ENCODE measurements around the gene PHACTR3. TPM values are rescaled to one million over a fixed set of nuclear protein-coding genes. Genes with fewer than 3 reads are reported as not detected.
"Not testable (repeated sequence)": the region's sequence is repeated elsewhere in the genome, so short reads cannot be mapped to it uniquely, and the experiment has no call there.

Gene PHACTR3
- total RNA-seq, 4 donors from 2014 or later: 2.4 to 12.8 (median 9.7) TPM

- no peaks in the 10 kb centered on the region for H3K36me3 ChIP-seq
- H3K9me3 ChIP-seq: no peaks in the 10 kb centered on the region
- H3K4me1 ChIP-seq: no peaks in the 10 kb centered on the region
- no peak overlapping the region for H3K4me3 ChIP-seq
- H3K27me3 ChIP-seq: peaks cover 43% of the 10 kb centered on the region
- no peak for DNase-seq (ENCODE audit: low spot score in 2 of 2)
- TF ChIP-seq POLR2A (IDR thresholded peaks at IDR 0.05): no peak
- no peak for TF ChIP-seq POLR2AphosphoS5 (IDR thresholded peaks at IDR 0.05)
- TF ChIP-seq CTCF (IDR thresholded peaks at IDR 0.05): no peak
- no peak for TF ChIP-seq EP300 (IDR thresholded peaks at IDR 0.05)
- 70% methylated on average over 2 of the region's 2 CpGs for whole genome bisulfite sequencing
- no peak overlapping the region for H3K27ac ChIP-seq
These were observed 12.9 kb downstream of the PHACTR3 start for GRCh38 chr20:59617221-59617620.

GRCh38 chr20:59618131-59618530 lies 13.8 kb downstream of the PHACTR3 start:
- Histone ChIP-seq H3K27ac (no peak overlapping the region), H3K4me1 (no peaks in the 10 kb centered on the region), H3K27me3 (peaks cover 43% of the 10 kb centered on the region), H3K36me3 (no peaks in the 10 kb centered on the region), H3K9me3 (no peaks in the 10 kb centered on the region), H3K4me3 (no peak overlapping the region)
- 53% methylated on average over 8 of the region's 8 CpGs for WGBS
- DNase-seq (ENCODE audit: low spot score in 2 of 2): no peak
- TF ChIP-seq POLR2AphosphoS5 (IDR thresholded peaks at IDR 0.05) (no peak), POLR2A (IDR thresholded peaks at IDR 0.05) (no peak)

- peaks cover 45% of the 10 kb centered on the region for H3K27me3 ChIP-seq
- H3K4me1 ChIP-seq; H3K27ac ChIP-seq; DNase-seq (ENCODE audit: low spot score in 2 of 2); H3K9me3 ChIP-seq; H3K4me3 ChIP-seq; H3K36me3 ChIP-seq: not testable (repeated sequence)
- WGBS: 52% methylated on average over 6 of the region's 6 CpGs
These were observed 14.2 kb downstream of the PHACTR3 start for GRCh38 chr20:59618585-59618984.

- TF ChIP-seq EP300 (IDR thresholded peaks at IDR 0.05): no peak
- no peak for TF ChIP-seq POLR2AphosphoS5 (IDR thresholded peaks at IDR 0.05)
- no peak for TF ChIP-seq CTCF (IDR thresholded peaks at IDR 0.05)
- no peak for TF ChIP-seq POLR2A (IDR thresholded peaks at IDR 0.05)
- no peaks in the 10 kb centered on the region for H3K4me1 ChIP-seq
- no peaks in the 10 kb centered on the region for H3K9me3 ChIP-seq
- DNase-seq (ENCODE audit: low spot score in 2 of 2): no peak
- H3K36me3 ChIP-seq: no peaks in the 10 kb centered on the region
- WGBS: 62% methylated on average over 6 of the region's 11 CpGs
- peaks cover 49% of the 10 kb centered on the region for H3K27me3 ChIP-seq
- H3K4me3 ChIP-seq: no peak overlapping the region
- no peak overlapping the region for H3K27ac ChIP-seq
These were observed 16.6 kb downstream of the PHACTR3 start for GRCh38 chr20:59620860-59621505.

GRCh38 chr20:59622496-59622895 lies 18.2 kb downstream of the PHACTR3 start:
- H3K9me3 ChIP-seq: no peaks in the 10 kb centered on the region
- H3K4me3 ChIP-seq: no peak overlapping the region
- peaks cover 56% of the 10 kb centered on the region for H3K27me3 ChIP-seq
- H3K36me3 ChIP-seq: no peaks in the 10 kb centered on the region
- TF ChIP-seq POLR2AphosphoS5 (IDR thresholded peaks at IDR 0.05) (no peak), EP300 (IDR thresholded peaks at IDR 0.05) (no peak), CTCF (IDR thresholded peaks at IDR 0.05) (no peak), POLR2A (IDR thresholded peaks at IDR 0.05) (no peak)
- 90% methylated on average over 3 of the region's 9 CpGs for WGBS
- H3K4me1 ChIP-seq: no peaks in the 10 kb centered on the region
- no peak overlapping the region for H3K27ac ChIP-seq
- DNase-seq (ENCODE audit: low spot score in 2 of 2): no peak

- TF ChIP-seq POLR2AphosphoS5 (IDR thresholded peaks at IDR 0.05) (no peak), CTCF (IDR thresholded peaks at IDR 0.05) (no peak), EP300 (IDR thresholded peaks at IDR 0.05) (no peak), POLR2A (IDR thresholded peaks at IDR 0.05) (no peak)
- Histone ChIP-seq H3K9me3 (no peaks in the 10 kb centered on the region), H3K4me1 (no peaks in the 10 kb centered on the region), H3K27me3 (peaks cover 50% of the 10 kb centered on the region), H3K4me3 (no peak overlapping the region), H3K36me3 (no peaks in the 10 kb centered on the region), H3K27ac (no peak overlapping the region)
- 81% methylated on average over 13 of the region's 13 CpGs for WGBS
- no peak for DNase-seq (ENCODE audit: low spot score in 2 of 2)
These were observed 18.8 kb downstream of the PHACTR3 start for GRCh38 chr20:59623133-59623532.

Data from suprapubic skin (tissue), 4 donors.